KG1 (cell line): ENCODE data around the gene CEP170B.
A peak's percentile ranks its signal among the peaks of the same experiment; 100 is the strongest.
"Not testable (repeated sequence)": the region's sequence is repeated elsewhere in the genome, so short reads cannot be mapped to it uniquely, and the experiment has no call there.

Source experiments
- DNase-seq: peaks from one replicate; lab custom pipeline; 2025; lab: John Stamatoyannopoulos, UW

Gene CEP170B

DNA sequence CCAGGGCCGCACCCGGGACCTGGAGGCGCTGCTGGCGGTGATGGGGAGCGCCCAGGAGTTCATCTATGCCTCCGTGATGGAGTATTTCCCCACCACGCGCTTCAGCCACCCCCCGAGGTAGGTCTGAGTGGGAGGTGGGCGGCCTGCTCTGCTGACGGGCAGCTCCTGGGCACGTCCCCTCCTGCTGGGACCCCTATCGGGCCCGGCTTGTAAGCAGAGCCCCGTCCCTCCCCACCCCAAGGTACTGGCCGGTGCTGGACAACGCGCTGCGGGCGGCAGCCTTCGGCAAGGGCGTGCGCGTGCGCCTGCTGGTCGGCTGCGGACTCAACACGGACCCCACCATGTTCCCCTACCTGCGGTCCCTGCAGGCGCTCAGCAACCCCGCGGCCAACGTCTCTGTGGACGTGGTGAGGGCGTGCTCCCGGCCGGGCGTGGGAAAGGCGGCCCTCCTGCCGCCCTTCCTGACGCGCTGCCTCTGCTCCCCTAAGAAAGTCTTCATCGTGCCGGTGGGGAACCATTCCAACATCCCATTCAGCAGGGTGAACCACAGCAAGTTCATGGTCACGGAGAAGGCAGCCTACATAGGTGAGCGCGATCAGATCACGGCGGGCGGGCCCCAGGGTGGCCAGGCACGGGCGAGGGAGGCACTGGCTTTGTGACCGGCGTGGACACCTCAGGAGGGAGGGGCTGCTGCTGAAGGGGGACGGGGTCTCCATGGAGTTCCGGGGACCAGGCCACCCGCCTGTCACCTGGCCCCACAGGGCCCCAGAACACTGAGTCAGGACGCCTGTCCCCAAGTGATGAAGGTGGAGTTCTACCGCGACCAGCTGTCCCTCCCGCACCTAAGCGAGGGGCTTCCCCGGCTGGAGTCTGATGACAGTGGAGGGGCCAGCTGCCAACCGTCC, 67.0 kb downstream of the CEP170B start:
- no peak for DNase-seq

- peak; percentile 42 for DNase-seq
These were observed 67.9 kb downstream of the CEP170B start for GRCh38 chr14:104932676-104933631.

- no peak for DNase-seq
These were observed 69.0 kb downstream of the CEP170B start for GRCh38 chr14:104933746-104934733.

DNA sequence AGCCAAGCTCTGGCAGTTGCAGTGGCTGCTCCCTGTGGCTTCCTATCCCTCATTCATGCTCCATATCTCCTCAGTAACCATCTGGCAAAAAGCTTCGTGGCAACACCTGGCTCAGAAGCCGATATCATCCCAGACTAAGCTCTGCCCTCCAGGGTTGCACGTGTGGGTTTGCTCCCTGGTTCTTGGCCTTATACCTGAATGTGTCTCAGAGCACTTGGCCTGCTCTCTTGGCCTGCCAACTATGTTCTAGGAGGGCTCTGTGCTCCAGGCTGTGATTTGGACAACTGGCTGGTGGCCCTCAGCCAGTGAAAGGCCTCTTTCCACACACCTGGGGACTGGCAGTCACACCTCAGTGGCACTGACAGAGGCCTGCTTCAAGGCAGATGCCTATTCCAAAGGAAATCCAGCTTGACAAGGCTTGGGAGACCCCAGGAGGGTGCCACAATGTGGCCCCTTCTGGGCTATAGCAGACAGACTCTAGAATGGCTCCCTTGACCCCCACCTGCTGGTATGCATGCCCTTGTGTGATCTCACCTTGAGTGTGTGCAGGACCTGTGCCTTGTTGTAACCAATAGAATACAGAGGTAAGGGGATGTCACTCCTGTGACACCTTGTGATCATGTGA, 70.1 kb downstream of the CEP170B start:
- no peak for DNase-seq

DNA sequence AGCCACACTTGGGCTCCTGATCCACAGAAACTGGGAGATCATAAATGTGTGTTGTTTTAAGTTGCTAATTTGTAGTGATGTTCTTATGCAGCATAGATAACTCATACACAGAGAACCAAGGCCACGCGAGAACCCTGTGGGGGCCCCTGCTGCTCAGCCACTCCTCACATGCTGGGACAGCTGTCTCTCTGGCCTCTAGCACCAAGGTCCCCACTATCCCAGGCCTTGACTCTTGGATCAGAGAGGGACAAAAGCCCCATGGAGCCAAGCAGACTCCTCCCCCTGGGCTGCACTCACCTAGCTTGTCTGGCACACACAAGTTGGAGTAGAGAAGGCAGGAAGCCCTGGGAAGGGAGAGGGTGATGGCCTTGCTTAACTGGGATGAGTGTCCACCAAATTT, 70.9 kb downstream of the CEP170B start:
- DNase-seq, result no peak

DNA sequence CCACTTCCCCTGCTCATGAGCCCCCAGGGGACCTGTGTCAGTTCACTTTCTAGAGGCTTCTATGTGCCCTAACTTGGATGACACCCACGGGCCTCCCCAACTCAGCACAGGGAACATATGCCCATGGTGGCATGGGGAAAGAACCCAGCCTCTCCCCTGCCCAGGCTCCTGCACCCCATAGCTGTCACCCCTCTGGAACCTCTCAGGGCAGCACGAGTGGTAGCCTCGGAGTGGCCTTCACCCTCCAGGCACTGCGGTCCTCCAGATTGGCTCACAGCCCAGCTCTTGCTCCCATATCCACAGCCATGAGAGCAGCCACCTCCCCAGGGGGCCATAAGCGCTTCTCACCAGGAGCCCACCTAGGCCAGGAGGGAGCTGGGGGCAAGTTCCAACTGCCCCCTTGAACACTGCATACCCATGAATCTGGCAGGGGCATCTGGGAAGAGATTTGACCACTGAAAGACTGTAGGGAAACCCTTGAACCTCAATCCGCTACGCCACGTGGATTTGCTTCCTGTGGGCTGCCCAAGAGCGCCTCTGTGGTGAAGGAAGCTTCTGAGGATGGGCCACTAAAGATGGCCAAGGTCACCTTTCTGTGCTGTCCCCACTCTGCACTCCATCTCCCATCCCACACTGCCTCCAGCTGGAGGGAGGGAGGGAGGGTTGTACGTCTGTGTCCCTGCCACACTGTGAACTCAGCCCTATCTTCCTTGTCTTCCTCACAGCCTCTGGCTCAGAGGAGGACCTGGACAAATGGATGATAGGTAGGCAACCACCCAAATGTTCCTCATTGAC, 71.5 kb downstream of the CEP170B start:
- DNase-seq, result no peak

DNA sequence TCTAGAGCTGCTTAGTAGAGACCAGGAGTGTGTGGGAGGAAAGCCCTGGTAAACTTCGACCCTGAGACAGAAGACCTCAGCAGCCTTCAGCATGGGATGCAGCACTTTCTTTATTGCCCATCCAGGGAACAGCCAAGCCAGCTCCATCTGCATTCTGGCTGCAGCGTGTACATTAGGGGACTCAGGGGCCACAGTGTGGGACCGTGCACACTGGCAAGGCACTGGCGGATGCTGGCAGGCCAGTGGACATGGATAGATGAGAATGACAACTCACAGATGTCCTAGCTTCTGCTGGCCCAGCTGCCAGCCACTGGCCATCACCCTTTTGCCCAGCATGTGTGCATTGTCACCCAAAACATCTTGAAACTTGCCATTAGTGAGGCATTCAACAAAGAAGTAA, 72.1 kb downstream of the CEP170B start:
- DNase-seq, result no peak

DNA sequence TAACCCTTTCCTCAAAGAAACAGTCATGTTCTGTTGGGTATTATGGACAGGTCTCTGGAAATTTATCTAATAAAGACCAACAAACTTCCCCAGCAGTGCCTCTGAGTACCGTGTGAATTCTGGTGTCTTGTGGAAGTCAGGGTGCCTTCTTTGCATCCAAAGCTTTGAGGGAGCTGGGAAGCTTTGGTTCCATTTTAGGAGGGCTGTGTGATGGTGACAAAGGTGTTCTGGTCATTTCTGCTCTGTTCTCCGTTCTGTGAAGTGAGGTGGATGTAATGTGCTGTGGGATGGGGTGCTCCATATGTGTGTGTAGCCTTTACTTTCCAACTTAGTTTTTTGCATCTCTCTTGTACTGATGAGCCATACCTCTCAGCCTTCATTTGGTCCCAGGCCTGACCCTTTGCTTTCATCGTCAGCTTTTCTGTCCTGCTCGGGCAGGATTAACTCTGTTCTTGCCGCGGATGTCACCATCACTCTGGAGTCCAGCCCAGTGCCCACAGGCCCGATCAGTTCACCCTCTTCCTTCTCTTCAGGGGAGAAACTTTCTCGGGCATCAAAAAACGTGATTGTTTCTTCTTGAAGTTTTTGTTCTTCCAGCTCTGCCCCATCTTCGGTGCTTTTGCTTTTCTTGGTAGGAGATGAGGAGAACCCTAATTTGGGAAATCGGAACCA, 72.8 kb downstream of the CEP170B start:
- DNase-seq, result no peak

DNA sequence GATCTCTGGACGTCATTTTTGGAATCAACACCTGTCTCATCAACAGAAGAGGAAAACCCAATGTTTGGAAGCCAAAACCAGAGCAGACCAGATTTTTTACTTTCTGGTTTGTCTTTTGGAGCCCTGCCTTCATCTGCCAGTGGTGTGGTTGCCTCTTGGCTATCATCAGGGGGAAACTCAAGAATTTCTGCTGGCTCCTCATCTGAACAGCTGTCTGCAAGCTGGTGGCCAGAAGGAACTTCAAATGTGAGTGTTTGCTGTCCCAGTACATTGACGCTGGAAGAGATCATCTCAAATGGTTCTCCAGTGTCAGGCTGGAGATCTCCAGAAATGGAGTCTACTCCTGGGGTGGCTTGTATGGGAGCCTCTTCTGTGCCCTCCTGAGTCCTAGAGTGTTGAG, 73.4 kb downstream of the CEP170B start:
- DNase-seq, result no peak

GRCh38 chr14:104938960-104939359, 73.9 kb downstream of the CEP170B start:
- no peak for DNase-seq

DNA sequence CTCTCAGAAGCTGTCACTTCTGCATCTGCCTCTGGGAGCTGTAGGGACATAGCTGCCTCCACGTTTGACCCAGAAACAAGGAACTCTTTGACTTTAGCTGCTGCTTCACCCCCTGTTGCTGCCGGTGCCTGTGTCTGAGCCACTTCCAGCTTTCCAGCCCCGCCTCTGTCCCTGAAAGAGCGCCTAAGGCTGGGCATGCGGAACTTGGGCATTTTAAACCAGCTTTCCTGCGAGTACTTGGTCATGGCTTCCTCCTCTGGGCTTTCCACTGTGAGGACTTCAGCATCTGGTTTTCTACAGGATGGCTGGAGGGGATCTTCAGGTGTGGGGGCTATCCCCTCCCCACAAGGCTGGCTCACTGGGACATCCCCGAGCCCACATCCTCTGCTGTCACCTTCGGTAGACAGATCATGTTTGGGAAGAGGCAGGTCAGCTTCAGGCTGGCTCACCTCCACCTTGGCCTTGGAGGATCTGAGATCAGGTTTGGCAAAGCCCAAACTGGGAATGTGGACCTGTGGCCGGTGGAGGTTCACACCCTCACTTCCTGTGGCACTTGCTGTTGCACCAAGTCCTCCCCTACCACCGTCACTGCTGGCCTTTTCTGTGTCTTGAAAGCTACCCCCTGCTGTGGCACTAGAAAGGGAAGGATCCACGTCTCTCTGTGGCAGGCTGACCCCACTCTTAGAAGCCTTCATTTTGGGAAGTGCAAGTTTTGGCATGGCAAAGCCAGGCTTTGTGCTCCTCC, 74.8 kb downstream of the CEP170B start:
- no peak for DNase-seq

DNA sequence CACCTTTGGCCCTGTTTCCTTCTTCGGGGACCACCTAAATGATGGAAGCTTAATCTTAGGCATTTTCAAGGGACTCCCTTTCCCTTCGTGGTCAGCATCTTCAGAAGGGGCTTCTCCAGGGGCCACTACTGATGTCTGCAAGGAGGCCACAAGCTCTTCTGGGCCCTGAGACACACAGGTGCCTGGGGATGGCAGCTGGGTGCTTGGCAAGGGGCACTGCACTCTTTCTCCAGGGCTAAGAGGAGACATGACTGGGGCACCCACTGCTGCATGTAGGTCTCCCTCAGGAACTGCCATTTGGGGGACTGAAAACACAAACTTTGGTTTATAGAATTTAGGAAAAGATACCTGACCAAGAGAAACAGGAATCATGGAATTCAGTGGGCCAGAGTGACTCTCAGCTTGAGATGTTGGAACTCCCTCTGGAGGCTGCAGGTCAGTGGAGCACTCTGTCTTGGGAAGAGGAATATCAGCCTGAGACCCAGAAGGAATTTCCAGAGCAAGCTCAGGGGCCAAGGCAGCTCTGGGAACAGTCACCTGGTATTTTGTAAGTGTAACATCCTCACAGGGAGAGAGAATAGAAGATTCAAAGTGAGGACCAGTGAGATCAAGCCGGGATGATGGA, 75.6 kb downstream of the CEP170B start:
- no peak for DNase-seq

DNA sequence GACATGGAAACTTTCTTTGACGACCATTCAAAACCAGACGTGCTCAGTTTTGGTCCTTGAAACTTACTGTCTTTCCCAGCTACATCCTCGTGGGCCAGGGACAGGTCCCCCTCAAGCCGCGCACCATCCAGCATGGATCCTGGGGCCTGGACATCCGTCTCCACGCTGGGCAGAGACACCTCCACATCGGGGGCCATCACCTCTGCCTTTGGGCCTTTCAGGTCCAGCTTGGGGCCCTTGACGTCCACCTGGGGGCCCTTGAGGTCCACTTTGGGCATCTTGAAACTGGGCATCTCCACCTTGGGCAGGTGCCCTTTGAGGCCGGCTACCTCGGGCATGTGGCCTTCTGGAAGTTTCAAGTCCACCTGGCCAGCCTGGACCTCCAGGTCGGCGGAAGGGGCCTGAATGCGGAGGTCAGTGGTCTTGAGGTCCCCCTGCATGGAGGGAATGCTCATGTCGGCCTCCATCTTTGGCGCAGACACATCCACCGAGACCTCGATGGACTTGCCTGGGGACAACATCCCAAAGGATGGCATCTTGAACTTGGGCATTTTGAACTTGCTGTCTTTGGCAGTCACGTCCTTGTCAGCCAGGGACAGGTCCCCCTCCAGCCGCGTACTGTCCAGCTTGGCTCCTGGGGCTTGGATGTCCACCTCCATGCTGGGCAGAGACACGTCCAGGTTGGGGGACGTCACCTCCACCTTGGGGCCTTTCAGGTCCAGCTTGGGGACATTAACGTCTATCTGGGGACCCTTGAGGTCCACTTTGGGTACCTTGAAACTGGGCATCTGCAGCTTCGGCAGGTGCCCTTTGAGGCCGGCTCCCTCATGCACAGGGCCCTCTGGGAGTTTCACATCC, 76.7 kb downstream of the CEP170B start:
- no peak for DNase-seq

GRCh38 chr14:104942586-104942985, 77.5 kb downstream of the CEP170B start:
- DNase-seq, result no peak

DNA sequence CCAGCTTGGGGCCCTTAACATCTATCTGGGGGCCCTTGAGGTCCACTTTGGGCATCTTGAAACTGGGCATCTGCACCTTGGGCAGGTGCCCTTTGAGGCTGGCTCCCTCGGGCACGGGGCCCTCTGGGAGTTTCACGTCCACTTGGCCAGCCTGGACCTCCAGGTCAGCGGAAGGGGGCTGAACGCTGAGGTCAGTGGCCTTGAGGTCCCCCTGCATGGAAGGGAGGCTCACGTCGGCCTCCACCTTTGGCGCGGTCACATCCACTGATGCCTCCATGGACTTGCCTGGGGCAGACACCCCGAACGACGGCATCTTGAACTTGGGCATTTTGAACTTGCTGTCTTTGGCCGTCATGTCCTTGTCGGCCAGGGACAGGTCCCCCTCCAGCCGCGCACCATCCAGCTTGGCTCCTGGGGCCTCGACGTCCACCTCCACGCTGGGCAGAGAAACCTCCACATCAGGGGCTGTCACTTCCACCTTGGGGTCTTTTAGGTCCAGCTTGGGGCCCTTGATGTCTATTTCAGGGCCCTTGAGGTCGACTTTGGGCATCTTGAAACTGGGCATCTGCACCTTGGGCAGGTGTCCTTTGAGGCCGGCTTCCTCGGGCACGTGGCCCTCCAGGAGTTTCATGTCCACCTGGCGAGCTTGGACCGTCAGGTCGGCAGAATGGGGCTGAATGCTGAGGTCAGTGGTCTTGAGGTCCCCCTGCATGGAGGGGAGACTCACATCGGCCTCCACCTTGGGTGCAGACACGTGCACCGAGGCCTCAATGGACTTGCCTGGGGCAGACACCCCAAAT, 78.3 kb downstream of the CEP170B start:
- DNase-seq, result not testable (repeated sequence)

DNA sequence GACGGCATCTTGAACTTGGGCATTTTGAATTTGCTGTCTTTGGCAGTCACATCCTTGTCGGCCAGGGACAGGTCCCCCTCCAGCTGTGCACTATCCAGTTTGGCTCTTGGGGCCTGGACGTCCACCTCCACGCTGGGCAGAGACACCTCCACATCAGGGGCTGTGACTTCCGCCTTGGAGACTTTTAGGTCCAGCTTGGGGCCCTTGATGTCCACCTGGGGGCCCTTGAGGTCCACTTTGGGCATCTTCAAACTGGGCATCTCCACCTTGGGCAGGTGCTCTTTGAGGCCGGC, 78.9 kb downstream of the CEP170B start:
- not testable (repeated sequence) for DNase-seq
